Skin epidermis (tissue), 12 donors: ENCODE results near the gene ACTR10.
"Not testable (repeated sequence)": the region's sequence is repeated elsewhere in the genome, so short reads cannot be mapped to it uniquely, and the experiment has no call there.

Experiments used
- H3K27ac ChIP-seq, 21 experiments: fragments of 200-600 bp; sonication (generic) in 11 of 21; one replicate each; pipeline ENCODE4 v1.5.0; 2020; ENCODE audit warnings: mild to moderate bottlenecking in 3 of 21, inconsistent platforms in 2 of 21, moderate library complexity in 2 of 21
- H3K4me3 ChIP-seq, 7 experiments: fragments of 200-600 bp; sonication (generic) in 2 of 7; one replicate each; pipeline ENCODE4 v1.5.0; 2020; ENCODE audit warnings: inconsistent platforms in 2 of 7, mild to moderate bottlenecking in 2 of 7, moderate library complexity in 1 of 7

ACTR10 gene

DNA sequence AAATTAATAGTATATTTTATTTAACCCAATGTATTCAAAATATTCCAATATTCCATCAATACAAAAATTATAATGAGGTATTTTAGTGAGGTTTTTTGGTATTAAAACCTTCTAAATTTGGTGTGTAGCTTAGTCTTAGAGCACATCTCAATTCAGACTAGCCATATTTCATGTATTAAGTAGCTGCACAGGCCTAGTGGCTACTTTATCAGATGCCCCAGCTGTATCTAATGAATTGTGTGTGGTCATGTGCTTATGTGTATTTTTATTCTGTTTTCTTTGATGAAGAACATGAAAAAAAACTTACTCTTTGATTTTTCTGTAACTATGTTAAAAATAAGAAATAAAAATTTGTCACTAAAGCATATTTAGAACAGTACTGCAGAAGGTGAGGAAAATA is 13.2 kb downstream of the ACTR10 start:
- no peak overlapping the region for H3K4me3 ChIP-seq
- no peak overlapping the region for H3K27ac ChIP-seq

DNA sequence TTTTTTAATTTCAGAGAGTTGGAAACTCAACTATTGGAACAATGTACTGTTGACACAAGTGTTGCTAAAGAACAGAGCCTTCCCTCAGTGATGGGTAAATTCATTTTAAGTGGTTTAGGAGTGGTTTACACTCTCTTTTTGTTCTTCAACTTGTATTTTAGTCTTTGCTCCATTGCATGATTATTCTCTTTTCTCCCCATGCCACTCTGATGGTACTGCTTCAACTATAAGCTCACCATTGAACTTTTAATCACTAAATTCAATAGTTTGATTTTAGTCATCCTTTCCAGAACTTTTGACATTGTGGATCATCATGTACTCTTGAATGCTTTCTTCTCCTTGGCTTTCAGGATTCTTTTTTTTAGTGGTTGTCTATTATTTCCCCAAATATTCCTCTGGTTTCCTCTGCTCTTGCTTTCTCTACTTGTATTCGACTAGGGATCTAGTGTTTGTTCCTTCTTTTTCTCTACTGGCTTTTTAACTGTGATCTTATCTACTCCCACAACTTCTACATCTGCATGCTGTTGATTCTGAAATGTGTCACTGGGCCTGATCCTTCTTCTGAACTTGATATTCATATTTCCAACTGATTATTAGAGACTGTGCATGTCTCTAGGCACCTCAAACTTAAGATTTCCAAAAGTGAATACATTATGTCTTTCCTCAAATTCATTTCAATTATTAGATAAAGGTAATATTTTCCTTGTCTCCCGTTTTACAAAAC is 15.4 kb downstream of the ACTR10 start:
- Histone ChIP-seq H3K27ac (no peak overlapping the region), H3K4me3 (no peak overlapping the region)

DNA sequence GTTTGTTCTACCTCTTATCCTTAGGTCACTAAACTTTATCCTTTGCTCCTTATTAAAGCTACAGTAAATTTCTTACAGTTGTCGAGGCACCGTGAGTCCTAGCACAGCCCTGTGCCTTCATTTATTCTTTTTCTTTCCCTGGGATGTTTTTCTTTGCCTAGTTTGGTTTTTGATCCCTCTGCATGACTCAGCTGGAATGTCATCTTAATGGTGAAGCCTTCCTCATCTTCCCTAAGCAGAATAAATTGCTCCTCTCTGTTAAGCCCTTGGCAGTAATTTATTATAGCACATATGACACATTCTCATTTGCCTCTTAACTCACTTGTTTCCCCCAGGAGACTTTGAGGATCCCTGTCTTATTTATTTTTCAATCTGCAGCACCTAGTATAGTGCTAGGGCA is 16.6 kb downstream of the ACTR10 start:
- H3K4me3 ChIP-seq = no peak overlapping the region
- H3K27ac ChIP-seq = no peak overlapping the region

DNA sequence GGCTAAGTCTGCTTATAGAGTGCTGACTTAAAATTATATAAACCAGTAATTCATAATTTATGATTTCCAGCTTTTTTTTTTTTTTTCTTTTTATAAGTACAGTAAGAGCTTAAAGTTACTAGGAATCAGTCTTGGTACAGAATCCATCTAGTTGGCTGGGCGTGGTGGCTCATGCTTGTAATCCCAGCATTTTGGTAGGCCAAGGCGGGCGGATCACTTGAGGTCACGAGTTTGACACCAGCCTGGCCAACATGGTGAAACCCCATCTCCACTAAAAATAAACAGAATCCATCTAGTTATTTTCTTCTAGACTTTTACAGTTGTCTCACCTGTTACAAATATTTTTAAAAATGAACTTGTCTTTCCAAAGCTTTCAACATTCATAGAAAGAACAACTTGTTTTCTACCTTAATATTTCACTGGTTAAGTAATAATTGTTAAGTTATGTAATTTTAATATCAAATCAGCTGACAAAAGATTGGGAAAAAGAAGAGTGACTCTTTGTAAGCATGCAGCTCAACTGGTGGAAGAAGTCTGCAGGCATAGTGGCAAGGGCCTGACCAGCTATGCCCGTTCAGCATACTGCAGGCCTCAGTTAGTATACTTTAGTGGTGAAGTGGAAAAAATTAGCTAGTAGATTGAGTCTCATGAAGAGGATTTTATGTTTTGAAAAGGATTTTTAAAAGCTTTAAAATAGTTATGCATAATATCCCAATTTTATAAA is 27.3 kb downstream of the ACTR10 start:
- H3K4me3 ChIP-seq = no peak overlapping the region
- H3K27ac ChIP-seq = no peak overlapping the region

DNA sequence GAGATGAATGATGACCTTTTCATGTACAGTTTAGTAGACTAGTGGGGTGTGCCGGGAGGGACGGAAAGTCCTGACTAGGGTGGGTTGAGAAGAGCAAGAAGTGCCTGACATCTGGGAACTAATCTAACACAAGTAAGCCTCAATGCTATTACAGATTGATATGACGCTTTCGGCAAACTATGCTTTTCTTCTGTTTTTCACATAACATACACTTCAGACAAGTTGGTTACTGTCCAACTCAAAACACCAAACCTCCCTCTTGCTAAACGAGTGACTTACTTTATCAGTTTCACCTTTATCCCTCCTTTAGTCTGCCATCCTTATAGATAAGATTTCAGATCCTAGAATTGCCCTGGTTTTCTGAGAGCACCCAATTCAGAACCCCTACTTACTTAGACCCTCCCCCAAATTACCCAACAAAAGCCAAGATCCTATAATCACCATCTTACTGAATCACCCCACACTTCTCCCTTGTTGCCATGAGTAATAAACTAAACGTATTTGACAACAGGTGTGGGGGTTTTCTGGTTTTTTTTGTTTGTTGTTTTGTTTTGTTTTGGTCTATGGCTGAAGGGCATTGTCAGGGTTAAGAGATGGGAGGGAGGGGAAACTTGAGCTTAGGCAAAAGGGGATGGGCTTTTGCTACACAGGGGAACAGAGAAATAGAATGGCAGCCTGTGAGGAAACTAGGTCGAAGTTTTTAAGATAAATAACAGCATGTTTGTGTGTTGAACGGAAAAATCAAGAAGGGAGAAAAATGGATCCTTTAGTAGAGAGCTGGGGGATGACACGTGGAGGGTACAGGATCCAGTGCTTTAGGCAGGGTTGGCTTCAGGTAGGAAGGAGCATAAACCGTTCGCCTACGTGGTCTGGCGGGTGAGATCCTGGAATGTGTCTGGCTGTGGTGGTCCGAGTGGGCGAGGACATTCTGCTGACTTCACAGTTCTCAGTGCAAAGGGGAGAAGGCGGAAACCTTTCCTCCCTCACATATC is 38.6 kb downstream of the ACTR10 start:
- Histone ChIP-seq H3K27ac (peak overlapping the region in 18 of 21 experiments; percentile 2 to 86 (median 64)), H3K4me3 (peak overlapping the region; percentile 43 to 66 (median 54))

DNA sequence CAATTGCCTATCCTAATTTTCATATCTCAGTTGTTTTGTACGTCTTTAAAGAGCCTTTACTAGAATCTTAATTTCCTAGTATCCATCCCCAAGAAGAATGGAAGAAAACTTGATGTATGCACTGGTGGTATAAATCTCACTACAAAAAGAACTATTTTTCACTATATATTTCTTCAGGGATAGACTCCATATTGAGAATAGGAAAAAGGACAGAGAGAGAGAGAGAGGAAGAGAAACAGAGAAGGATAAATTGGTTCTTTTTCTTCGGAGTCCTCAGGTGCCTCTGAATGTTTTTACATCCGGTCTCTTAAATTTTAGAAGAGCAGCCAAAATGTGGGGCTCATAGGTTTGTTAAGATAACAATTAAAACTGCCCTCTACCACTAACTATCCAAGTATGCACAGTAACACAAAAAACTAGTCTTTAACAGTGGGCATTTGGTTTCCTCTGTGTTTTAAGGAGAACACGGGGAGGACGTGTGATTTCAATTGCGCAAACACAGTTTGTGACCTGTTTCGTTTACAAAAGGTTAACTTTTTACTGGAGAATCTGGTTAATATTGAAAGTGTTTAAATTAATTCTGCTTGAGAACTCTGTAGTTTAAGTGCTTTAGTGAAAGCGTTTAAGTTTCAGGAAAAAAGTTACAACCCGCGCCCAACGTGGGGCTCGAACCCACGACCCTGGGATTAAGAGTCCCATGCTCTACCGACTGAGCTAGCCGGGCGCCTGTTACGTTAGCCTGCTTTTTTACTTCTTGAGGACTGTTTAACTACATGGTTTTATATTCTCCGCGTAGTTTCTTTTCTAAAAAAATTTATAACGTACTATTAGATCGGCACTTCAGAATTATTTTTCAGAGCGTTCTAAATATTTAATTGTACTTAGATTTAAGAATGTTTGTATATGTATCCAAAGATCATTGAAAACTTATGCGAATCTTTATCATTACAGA is 39.6 kb downstream of the ACTR10 start:
- Histone ChIP-seq H3K4me3 (peak overlapping the region; percentile 43 to 66 (median 54)), H3K27ac (peak overlapping the region in 18 of 21 experiments; percentile 2 to 86 (median 64))

DNA sequence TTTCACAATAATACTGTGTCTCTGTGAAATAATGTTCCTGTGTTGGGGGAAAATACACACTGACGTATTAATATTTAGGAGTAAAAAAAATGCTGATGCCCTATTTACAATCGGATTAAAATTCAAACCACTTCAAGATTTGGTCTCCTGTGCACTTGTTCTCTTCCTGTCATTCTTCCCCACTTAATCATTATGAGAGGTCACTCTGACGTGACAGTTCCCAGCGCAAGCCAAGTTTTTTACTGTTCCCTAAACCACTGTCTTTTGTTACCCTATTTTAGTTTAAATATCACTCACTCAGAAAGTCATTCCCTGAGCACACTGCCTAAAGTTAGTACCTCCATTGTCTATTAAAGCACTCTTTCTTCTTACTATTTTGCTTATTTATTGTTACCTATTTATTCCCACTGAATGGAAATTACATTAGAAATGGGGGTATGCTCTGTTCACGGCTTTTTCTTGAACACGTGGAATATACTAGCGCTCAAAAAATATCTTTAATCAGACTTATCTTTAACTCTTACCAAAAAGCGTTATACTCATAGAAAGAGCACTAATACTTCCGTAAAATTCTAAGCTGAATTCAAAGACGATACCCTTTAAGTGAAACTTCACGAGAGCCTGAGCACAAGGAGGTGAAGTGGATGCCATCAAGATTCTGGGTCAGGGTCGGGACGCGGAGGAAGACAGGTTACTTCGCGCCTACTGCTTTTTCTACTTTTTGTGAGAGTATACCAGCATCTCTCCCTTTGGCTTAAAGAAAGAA is 44.0 kb downstream of the ACTR10 start:
- H3K4me3 ChIP-seq = peak overlapping the region; percentile 68 to 91 (median 78)

DNA sequence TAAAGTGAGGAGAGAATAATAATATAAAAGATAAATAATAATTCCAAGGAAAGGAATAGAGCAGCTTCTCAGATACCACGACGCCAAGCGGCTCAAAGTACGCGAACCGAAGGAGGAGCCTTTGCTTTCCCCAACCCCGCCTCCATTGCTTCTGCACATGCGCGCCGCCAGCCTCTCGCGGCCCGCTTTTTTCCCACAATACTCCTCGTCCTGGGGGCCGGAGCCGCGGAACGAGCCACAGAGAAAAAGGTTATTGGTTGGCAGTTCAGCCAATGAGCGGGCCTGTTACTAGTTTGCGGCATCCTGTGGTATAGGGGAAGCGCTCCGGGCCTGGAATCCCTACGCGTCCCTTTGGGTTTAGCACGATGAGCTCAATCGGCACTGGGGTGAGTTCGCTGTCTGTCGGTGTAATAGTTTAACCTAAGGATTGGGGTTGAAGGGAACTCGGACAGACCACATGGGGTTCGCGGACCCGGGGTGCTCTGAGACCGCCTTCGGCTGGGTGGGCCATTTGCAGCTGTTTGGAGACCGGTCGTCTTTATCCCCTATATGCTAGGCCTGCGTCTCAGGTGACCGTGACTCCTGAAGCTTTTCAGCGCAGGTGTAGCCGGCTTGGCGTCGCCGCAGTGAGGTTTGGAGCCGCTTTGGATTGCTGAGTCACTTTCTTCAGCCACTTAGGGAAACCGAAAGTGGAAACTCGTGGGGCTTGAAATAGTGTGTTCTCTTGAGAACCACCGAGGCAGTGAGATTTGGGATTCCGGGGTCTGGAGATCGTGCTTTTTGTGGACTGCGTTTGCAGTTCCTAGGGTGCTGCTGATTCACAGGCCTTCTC is 44.8 kb downstream of the ACTR10 start, which contains the start of gene PSMA3:
TSS of gene PSMA3 (plus strand) at position 288 of the 832 bp plus-strand sequence. CDS start at position 366, 78 bp downstream.
- peak within 1 kb of the TSS; percentile 68 to 91 (median 78) for H3K4me3 ChIP-seq
- H3K27ac ChIP-seq = peak within 1 kb of the TSS; percentile 79 to 99 (median 94)

More for the DNA sequence above, 44.0 kb downstream of the ACTR10 start:
- peak overlapping the region in 20 of 21 experiments; percentile 26 to 99 (median 93) for H3K27ac ChIP-seq

DNA sequence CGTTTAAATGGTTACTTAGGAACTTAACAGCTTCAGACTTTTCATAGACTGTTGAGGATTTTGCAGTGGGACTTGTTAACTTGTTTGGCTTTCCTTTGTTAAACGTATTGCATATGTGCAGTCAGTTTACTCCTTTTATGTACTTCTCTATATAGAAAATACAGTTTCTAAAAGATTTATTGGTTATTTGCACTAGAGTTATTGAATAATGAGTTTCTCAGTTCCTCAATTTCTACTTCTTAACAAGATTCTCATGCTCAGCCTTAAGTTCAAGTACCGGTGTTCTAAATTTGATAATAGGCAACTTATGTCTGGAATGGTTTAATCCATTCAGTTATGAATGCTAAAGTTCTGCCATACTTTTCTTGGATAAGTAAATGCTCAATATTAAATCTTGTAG is 45.6 kb downstream of the ACTR10 start:
- peak overlapping the region; percentile 68 to 91 (median 78) for H3K4me3 ChIP-seq
- H3K27ac ChIP-seq = peak overlapping the region; percentile 79 to 99 (median 94)

DNA sequence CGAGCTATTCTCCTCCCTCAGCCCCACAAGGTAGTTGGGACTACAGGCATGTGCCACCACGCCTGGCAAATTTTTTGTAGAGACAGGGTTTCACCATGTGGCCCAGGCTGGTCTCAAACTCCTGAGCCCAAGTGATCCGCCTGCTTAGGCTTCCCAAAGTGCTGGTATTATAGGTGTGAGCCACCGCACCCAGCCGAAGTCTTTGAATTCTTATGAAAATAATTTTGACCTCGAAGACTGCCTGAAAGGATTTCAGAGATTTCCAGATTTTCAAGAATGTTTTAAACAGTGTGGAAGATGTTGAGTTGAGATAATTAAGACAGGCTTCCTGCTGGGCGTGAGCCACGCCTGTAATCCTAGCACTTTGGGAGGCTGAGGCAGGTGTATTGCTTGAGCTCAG is 49.7 kb downstream of the ACTR10 start:
- H3K27ac ChIP-seq = no peak overlapping the region

DNA sequence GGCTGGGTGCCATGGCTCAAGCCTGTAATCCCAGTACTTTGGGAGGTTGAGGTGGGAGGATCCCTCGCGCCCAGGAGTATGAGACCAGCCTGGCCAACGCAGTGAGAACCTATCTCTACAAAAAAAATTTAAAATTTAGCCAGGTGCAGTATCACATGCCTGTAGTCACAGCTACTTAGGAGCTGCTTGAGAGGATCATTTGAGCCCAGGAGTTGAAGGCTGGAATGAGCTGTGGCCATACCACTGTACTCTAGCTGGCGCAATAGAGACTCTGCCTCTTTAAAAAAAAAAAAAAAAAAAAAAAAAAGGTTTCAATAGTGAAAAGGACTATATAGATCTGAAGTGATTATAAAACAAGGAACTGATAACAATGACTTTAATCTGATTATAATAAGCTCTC is 58.2 kb downstream of the ACTR10 start:
- Histone ChIP-seq H3K4me3 (no peak overlapping the region), H3K27ac (no peak overlapping the region)

More for the DNA sequence above, 49.7 kb downstream of the ACTR10 start:
- no peak overlapping the region for H3K4me3 ChIP-seq

DNA sequence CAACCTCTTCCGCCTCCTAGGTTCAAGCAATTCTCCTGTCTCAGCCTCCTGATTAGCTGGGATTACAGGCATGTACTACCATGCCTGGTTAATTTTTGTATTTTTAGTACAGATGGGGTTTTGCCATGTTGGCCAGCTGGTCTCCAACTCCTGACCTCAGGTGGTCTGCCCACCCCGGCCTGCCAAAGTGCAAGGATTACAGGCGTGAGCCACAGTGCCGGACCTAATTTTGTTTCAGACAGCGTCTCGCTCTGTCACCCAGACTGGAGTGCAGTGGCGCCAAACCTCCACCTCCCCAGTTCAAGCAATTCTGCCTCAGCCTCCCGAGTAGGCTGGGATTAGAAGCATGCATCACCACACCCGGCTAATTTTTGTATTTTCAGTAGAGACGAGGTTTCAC is 62.1 kb downstream of the ACTR10 start:
- not testable (repeated sequence) for H3K27ac ChIP-seq, H3K4me3 ChIP-seq

DNA sequence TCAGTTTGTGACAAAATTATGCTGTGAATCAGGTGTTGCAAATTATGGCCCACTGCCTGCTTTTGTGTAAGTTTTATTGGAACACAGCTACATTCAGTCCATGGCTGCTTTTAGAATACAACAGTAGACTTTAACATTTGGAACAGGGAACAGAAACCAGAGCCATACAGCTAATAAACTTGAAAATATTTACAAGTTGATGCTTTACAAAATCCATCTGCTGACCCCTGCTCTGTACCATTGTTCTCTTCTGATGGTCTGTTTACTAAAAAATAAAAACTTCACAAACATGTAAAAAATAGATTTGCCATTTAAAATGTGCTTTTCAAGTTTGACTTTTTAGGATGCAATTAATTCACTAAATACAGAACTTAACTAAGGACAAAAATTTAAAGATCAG is 65.5 kb downstream of the ACTR10 start:
- no peak overlapping the region for H3K4me3 ChIP-seq
- H3K27ac ChIP-seq = no peak overlapping the region

DNA sequence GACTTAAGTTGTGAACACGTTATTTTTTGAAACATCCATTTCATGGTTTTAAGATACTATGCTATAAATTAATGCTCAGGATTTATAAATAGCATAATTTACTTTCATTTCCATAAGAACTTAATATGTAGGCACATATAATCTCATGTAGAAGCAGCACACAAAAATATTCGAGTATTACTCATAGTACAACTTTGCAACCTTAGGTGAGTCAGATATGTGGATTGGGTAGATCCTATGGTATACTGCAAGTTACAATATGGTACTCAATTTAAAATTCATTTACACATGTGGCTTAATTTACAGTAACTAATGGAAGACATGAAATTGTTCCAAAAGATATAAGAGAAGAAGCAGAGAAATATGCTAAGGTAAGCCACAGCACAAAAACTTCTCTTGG is 70.7 kb downstream of the ACTR10 start:
- no peak overlapping the region for H3K4me3 ChIP-seq
- H3K27ac ChIP-seq = no peak overlapping the region

DNA sequence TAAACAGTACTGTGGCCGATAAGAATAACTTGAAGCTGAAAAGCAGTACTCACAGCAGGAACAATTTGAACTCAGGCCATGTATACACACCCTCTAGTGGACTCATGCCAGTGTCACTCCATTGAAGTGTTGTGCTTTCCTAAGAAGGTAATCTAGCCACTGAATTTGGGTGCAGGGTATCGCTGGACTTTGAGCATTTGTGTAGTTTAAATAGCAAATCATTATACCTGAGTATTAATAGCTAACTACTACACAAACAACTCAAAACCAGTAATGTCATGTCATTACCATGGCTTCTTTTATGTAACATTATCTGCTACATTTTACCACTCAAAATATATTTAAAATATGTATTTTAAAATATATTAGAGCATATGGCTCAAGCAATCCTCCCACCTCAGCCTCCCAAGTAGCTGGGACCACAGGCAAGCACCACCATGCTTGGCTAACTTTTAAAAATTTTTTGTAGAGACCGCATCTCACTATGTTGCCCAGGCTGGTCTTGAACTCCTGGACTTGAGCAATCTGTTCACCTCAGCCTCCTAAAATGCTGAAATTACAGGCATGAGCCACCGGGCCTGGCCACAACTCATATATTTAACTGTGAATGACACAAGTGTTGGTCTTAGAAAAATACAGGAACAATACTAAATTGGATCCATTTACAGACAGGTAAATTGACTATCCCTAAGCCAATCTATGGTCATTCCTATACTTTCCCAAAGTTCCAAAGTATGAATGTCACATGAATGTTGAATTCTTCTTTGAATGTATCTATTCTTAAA is 72.8 kb downstream of the ACTR10 start:
- H3K27ac ChIP-seq = no peak overlapping the region

DNA sequence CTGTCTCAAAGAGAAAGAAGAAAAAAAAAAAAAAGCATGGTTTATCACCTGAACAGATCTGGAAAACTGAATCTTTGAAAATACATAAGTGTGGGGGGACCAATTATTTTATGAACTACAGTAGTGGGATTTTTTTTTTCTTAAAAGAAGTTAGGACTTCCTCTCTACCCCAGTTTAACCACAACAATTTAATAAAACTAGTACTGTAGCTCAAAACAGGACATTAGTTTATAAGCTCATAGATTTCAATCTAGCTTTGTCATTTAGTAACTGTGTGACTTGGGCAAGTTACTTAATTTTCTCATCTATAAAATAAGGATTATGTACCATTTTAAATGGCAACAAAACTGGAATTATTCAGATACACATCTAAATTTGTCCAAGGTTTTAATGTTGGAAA is 74.9 kb downstream of the ACTR10 start:
- peak overlapping the region in 2 of 21 experiments; percentile 26 to 50 for H3K27ac ChIP-seq
- H3K4me3 ChIP-seq = no peak overlapping the region

More for the DNA sequence above, 72.8 kb downstream of the ACTR10 start:
- H3K4me3 ChIP-seq = no peak overlapping the region
